GM12878 (cell line): ENCODE measurements around the gene TCL1B. TPM values are rescaled to one million over a fixed set of nuclear protein-coding genes. Genes with fewer than 3 reads are reported as not detected.

Experiments used
- ATAC-seq: fragments of 200-7000 bp; cut with Tn5 transposase; 3 replicates; pipeline ENCODE4 v1.9.1; 2020; ENCODE audit warnings: mild to moderate bottlenecking, moderate library complexity
- BruUV-seq: library from RNA; stranded (reverse); fragments of 400-500 nt; replicated peaks from 2 replicates; lab custom pipeline; 2021; lab: Mats Ljungman, UMichigan
- CTCF ChIA-PET: fragments of 300-600 bp; sonication (Branson Sonifier 250); formaldehyde crosslinking; extraction: SDS; loops from one replicate; lab custom pipeline; 2021; ENCODE audit warnings: inconsistent platforms; lab: Yijun Ruan, JAX
- POLR2A ChIA-PET: fragments of 350-600 bp; formaldehyde crosslinking; extraction: SDS; loops from one replicate; lab custom pipeline; 2021; ENCODE audit warnings: inconsistent platforms; lab: Charles Lee
- RAD21 ChIA-PET: fragments of 300-600 bp; sonication (Branson Sonifier 250); formaldehyde crosslinking; loops from one replicate; lab custom pipeline; 2023; ENCODE audit warnings: antibody characterized with exemption; ENCODE audit not compliant: unreplicated experiment; lab: Charles Lee
- SMC1A ChIA-PET: fragments of 300-600 bp; sonication (Branson Sonifier 250); formaldehyde crosslinking; loops from one replicate; lab custom pipeline; 2023; ENCODE audit not compliant: unreplicated experiment, uncharacterized antibody; lab: Charles Lee
- DNase-seq: peaks from one replicate; pipeline ENCODE4 v3.0.0-alpha.2; 2011; ENCODE audit warnings: low read depth, low spot score
- FAIRE-seq: peaks from 3 replicates; lab custom pipeline; 2011; peaks lifted over from hg19 to GRCh38; lab: Jason Lieb, UNC
- H2AFZ ChIP-seq: 2 replicates; pipeline ENCODE4 v1.6.0; 2011; ENCODE audit warnings: low read depth, low read length, control low read depth; ENCODE audit not compliant: control insufficient read depth
- H3K27ac ChIP-seq: 2 replicates; pipeline ENCODE4 v1.5.1; 2011; ENCODE audit warnings: control low read depth; ENCODE audit not compliant: control insufficient read depth, insufficient read depth
- H3K27me3 ChIP-seq, 2 experiments: replicated peaks in 1 of 2; 2 replicates each; pipeline versions ENCODE4 v1.6.0 to v1.6.1; 2011; ENCODE audit warnings: low read length in 1 of 2; ENCODE audit not compliant: control insufficient read depth in 2 of 2, insufficient read depth in 2 of 2
- H3K36me3 ChIP-seq, 2 experiments: 2 replicates each; pipeline ENCODE4 v1.5.1; 2011; ENCODE audit warnings: low read length in 1 of 2; ENCODE audit not compliant: control insufficient read depth in 2 of 2, insufficient read depth in 2 of 2
- H3K4me1 ChIP-seq: 2 replicates; pipeline ENCODE4 v1.6.1; 2011; ENCODE audit warnings: mild to moderate bottlenecking, low read length, moderate library complexity, mixed read lengths; ENCODE audit not compliant: control insufficient read depth, insufficient read depth
- H3K4me2 ChIP-seq: 2 replicates; pipeline ENCODE4 v1.6.0; 2011; ENCODE audit warnings: control low read depth; ENCODE audit not compliant: control insufficient read depth, insufficient read depth
- H3K4me3 ChIP-seq: fragments of 200-600 bp; sonication (generic); 2 replicates; pipeline ENCODE4 v1.5.1; 2016
- H3K79me2 ChIP-seq: 2 replicates; pipeline ENCODE4 v1.6.0; 2011; ENCODE audit warnings: low read length; ENCODE audit not compliant: control insufficient read depth, insufficient read depth
- H3K9ac ChIP-seq: 2 replicates; pipeline ENCODE4 v1.8.0; 2011; ENCODE audit warnings: low read length, control low read depth, mixed read lengths; ENCODE audit not compliant: control insufficient read depth, insufficient read depth
- H3K9me3 ChIP-seq: replicated peaks from 3 replicates; pipeline ENCODE4 v1.5.1; 2011; ENCODE audit warnings: mild to moderate bottlenecking, low read length; ENCODE audit not compliant: control insufficient read depth, insufficient read depth
- H4K20me1 ChIP-seq: 2 replicates; pipeline ENCODE4 v1.6.0; 2011; ENCODE audit not compliant: control insufficient read depth, insufficient read depth
- ASH2L ChIP-seq: fragments of 300-600, 200-600 bp; sonication (generic); IDR thresholded peaks from 2 replicates; pipeline ENCODE4 v1.6.1; 2017; ENCODE audit warnings: low read depth, mild to moderate bottlenecking, borderline replicate concordance
- BCL11A ChIP-seq: IDR thresholded peaks from 2 replicates; pipeline ENCODE4 v1.6.1; 2011; ENCODE audit warnings: low read depth, low read length
- CHD1 ChIP-seq: IDR thresholded peaks from 2 replicates; pipeline ENCODE4 v1.6.1; 2012; ENCODE audit warnings: low read depth, low read length, improper control_type of control experiment
- EGR1 ChIP-seq, 2 experiments: IDR thresholded peaks; 1 replicate in 1 of 2; 2 replicates in 1 of 2; pipeline ENCODE4 v1.6.1; 2011 to 2012; ENCODE audit warnings: low read depth in 2 of 2, low read length in 2 of 2, borderline replicate concordance in 1 of 2, mild to moderate bottlenecking in 1 of 2, moderate library complexity in 1 of 2
- ETV6 ChIP-seq, 2 experiments: fragments of 450-650 bp in 1 of 2; IDR thresholded peaks in 1 of 2; conservative IDR thresholded peaks in 1 of 2; 2 replicates each; pipeline ENCODE4 v1.6.1; 2014; ENCODE audit warnings: antibody characterized with exemption in 1 of 2, borderline replicate concordance in 1 of 2, low read depth in 1 of 2, mild to moderate bottlenecking in 1 of 2, moderate library complexity in 1 of 2
- FOS ChIP-seq: IDR thresholded peaks from 3 replicates; pipeline ENCODE4 v1.6.1; 2011; ENCODE audit warnings: borderline replicate concordance; ENCODE audit not compliant: insufficient read length; ENCODE audit errors: extremely low read depth
- FOXK2 ChIP-seq: fragments of 450-650 bp; IDR thresholded peaks from 2 replicates; pipeline ENCODE4 v1.6.1; 2017; ENCODE audit warnings: mild to moderate bottlenecking, moderate library complexity
- GABPA ChIP-seq: IDR thresholded peaks from 2 replicates; pipeline ENCODE4 v1.6.1; 2014; ENCODE audit warnings: antibody characterized with exemption, low read depth, mild to moderate bottlenecking, inconsistent platforms
- HCFC1 ChIP-seq: fragments of 150-350 bp; IDR thresholded peaks from 2 replicates; pipeline ENCODE4 v1.6.1; 2014; ENCODE audit warnings: low read length
- IRF5 ChIP-seq: fragments of 450-650 bp; IDR thresholded peaks from 2 replicates; pipeline ENCODE4 v1.6.1; 2017; ENCODE audit warnings: borderline replicate concordance
- KDM1A ChIP-seq: fragments of 200-600 bp; sonication (generic); IDR thresholded peaks from 2 replicates; pipeline ENCODE4 v1.6.1; 2016; ENCODE audit warnings: borderline replicate concordance
- PAX8 ChIP-seq: fragments of 450-650 bp; IDR thresholded peaks from 2 replicates; pipeline ENCODE4 v1.6.1; 2017; ENCODE audit warnings: mild to moderate bottlenecking, moderate library complexity
- TARDBP ChIP-seq: IDR thresholded peaks from 2 replicates; pipeline ENCODE4 v1.6.1; 2016; ENCODE audit warnings: borderline replicate concordance
- WRNIP1 ChIP-seq: IDR thresholded peaks from 2 replicates; pipeline ENCODE4 v1.6.1; 2011; ENCODE audit warnings: low read depth, low read length, improper control_type of control experiment, borderline replicate concordance
- ZNF274 ChIP-seq: IDR thresholded peaks from one replicate; pipeline ENCODE4 v1.8.0; 2011; ENCODE audit not compliant: insufficient read length, insufficient read depth
- WGBS: methylation state at CpG from one replicate; pipeline ENCODE4 v1.1.6; 2016; ENCODE audit warnings: low lambda C conversion rate; ENCODE audit not compliant: insufficient replicate concordance, insufficient coverage; ENCODE audit errors: missing lambda C conversion rate; 5-methylcytosine and 5-hydroxymethylcytosine counted together
- in situ Hi-C: fragments of 300-500 bp; cut with MboI; formaldehyde crosslinking; loops from 9 replicates; pipeline ENCODE4 v1.14.3; 2018; ENCODE audit warnings: mixed read lengths
- intact Hi-C: fragments of 100-400 bp; cut with micrococcal nuclease; formaldehyde crosslinking; loops from one replicate; pipeline ENCODE4 v1.14.2; 2022; ENCODE audit not compliant: unreplicated experiment
- polyA plus RNA-seq, 11 experiments: library from polyadenylated mRNA; depleted of rRNA in 4 of 11; unstranded in 6 of 11; stranded (reverse) in 5 of 11; fragments of >200 nt; fragmentation: Nextera tagmentation in 4 of 11; fragmentation: Illumina TruSeq in 1 of 11; extraction: Ambion mirVana in 4 of 11; extraction: Trizol in 1 of 11; gene quantifications; 1 replicate in 1 of 11; 2 replicates in 10 of 11; pipeline versions ENCODE4 v1.2.1 to v1.2.3, GENCODE V29; 2011 to 2016; ENCODE audit warnings: inconsistent platforms in 2 of 11, missing spikeins in 2 of 11, low read depth in 1 of 11
- total RNA-seq, 4 experiments: library from RNA; depleted of rRNA in 3 of 4; stranded (reverse); fragments of >200 nt in 3 of 4; fragmentation: Illumina TruSeq in 1 of 4; extraction: Trizol in 1 of 4; gene quantifications; 2 replicates each; pipeline versions ENCODE4 v1.2.1 to v1.2.3, GENCODE V29; 2013 to 2021
- TF ChIP-seq, protein P1 (sequence below): fragments of 450-650 bp; IDR thresholded peaks from 2 replicates; pipeline ENCODE4 v1.6.1; 2017; ENCODE audit warnings: antibody characterized with exemption, mild to moderate bottlenecking, moderate library complexity
- TF ChIP-seq, protein P2 (sequence below): fragments of 450-650 bp; IDR thresholded peaks from 2 replicates; pipeline ENCODE4 v1.6.1; 2016; ENCODE audit warnings: mild to moderate bottlenecking

The TCL1B gene
- total and polyA plus RNA-seq, 10 of the 15 experiments (the other 5 are each of a cell fraction or from before 2014, with no cell fraction given): 0.10 to 0.18 (median 0.13) TPM; not detected in 6

DNA sequence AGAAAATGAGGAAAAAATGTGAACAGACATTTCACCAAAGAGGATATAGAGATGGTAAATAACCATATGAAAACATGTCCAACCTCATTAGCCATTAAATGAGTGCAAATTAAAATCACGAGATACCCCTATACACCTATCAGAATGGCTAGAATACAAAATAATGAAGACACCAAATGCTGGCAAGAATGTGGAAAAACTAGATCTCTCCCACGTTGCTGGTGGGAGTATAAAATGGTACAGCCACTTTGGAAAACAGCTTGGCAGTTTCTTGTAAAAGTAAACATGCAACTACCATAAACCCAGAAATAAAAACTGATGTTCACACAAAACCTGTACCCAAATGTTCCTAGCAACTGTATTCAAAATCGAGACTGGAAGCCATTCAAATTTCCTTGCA is 38.3 kb upstream of the TCL1B start:
- H3K27me3 ChIP-seq: no peaks in the 10 kb centered on the region
- intact Hi-C loops: no loop called here
- SMC1A ChIA-PET: interaction anchor here (1.1 to 1.2 kb wide), 2 partner anchors 22 to 39 kb away, joined by 3 read pairs; no protein-coding TSS in a partner anchor
- H3K4me2 ChIP-seq: no peak overlapping the region
- peaks cover 12% of the 10 kb centered on the region for H3K4me1 ChIP-seq
- no peak for FAIRE-seq
- H2AFZ ChIP-seq: no peak overlapping the region
- no peaks in the 10 kb centered on the region; a peak in 1 of 4 replicates for H3K36me3 ChIP-seq
- RAD21 ChIA-PET: no interaction called here
- DNase-seq: no peak
- POLR2A ChIA-PET: interaction anchor here (0.6 kb wide), 2 partner anchors 15 to 242 kb away, joined by 4 to 5 read pairs; no protein-coding TSS in a partner anchor
- no peak overlapping the region for H3K4me3 ChIP-seq
- CTCF ChIA-PET: interaction anchor here (0.6 to 0.7 kb wide), 2 partner anchors 18 to 22 kb away, joined by 3 read pairs; no protein-coding TSS in a partner anchor
- H3K9ac ChIP-seq: no peak overlapping the region
- no peaks in the 10 kb centered on the region for H4K20me1 ChIP-seq
- no peak for ATAC-seq
- no peak overlapping the region for H3K27ac ChIP-seq
- WGBS: 10% methylated on average over 3 of the region's 3 CpGs
- H3K79me2 ChIP-seq: no peaks in the 10 kb centered on the region
- no peaks in the 10 kb centered on the region; the same call in 2 of the 3 replicates for H3K9me3 ChIP-seq
- BruUV-seq: no TSS peak
- in situ Hi-C loops: no loop called here
- TF ChIP-seq, protein P1, sequence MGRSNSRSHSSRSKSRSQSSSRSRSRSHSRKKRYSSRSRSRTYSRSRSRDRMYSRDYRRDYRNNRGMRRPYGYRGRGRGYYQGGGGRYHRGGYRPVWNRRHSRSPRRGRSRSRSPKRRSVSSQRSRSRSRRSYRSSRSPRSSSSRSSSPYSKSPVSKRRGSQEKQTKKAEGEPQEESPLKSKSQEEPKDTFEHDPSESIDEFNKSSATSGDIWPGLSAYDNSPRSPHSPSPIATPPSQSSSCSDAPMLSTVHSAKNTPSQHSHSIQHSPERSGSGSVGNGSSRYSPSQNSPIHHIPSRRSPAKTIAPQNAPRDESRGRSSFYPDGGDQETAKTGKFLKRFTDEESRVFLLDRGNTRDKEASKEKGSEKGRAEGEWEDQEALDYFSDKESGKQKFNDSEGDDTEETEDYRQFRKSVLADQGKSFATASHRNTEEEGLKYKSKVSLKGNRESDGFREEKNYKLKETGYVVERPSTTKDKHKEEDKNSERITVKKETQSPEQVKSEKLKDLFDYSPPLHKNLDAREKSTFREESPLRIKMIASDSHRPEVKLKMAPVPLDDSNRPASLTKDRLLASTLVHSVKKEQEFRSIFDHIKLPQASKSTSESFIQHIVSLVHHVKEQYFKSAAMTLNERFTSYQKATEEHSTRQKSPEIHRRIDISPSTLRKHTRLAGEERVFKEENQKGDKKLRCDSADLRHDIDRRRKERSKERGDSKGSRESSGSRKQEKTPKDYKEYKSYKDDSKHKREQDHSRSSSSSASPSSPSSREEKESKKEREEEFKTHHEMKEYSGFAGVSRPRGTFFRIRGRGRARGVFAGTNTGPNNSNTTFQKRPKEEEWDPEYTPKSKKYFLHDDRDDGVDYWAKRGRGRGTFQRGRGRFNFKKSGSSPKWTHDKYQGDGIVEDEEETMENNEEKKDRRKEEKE: no peak
- TF ChIP-seq IRF5 (no peak), KDM1A (no peak), FOXK2 (no peak), ETV6 (conservative IDR thresholded peaks at IDR 0.05 in 1 of 2, IDR thresholded peaks at IDR 0.05 in 1 of 2; ENCODE audit: borderline replicate concordance in 1 of 2, low read depth in 1 of 2) (no peak), CHD1 (no peak), WRNIP1 (no peak), HCFC1 (no peak), EGR1 (IDR thresholded peaks at IDR 0.05; ENCODE audit: borderline replicate concordance in 1 of 2, low read depth in 2 of 2, low read length in 2 of 2) (no peak), FOS (no peak), ZNF274 (no peak), PAX8 (no peak), GABPA (no peak), TARDBP (no peak), BCL11A (no peak), ASH2L (no peak)
- TF ChIP-seq, protein P2, sequence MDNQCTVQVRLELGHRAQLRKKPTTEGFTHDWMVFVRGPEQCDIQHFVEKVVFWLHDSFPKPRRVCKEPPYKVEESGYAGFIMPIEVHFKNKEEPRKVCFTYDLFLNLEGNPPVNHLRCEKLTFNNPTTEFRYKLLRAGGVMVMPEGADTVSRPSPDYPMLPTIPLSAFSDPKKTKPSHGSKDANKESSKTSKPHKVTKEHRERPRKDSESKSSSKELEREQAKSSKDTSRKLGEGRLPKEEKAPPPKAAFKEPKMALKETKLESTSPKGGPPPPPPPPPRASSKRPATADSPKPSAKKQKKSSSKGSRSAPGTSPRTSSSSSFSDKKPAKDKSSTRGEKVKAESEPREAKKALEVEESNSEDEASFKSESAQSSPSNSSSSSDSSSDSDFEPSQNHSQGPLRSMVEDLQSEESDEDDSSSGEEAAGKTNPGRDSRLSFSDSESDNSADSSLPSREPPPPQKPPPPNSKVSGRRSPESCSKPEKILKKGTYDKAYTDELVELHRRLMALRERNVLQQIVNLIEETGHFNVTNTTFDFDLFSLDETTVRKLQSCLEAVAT: no peak
